CD4-positive, alpha-beta T cell treated with Interferon gamma for 1 hour (primary cell): Measurements from ENCODE around the gene CFAP299.
"Not testable (repeated sequence)": the region's sequence is repeated elsewhere in the genome, so short reads cannot be mapped to it uniquely, and the experiment has no call there.

Experiments
- DNase-seq: peaks from one replicate; pipeline ENCODE4 v3.0.0-alpha.2; 2020

CFAP299 gene

DNA sequence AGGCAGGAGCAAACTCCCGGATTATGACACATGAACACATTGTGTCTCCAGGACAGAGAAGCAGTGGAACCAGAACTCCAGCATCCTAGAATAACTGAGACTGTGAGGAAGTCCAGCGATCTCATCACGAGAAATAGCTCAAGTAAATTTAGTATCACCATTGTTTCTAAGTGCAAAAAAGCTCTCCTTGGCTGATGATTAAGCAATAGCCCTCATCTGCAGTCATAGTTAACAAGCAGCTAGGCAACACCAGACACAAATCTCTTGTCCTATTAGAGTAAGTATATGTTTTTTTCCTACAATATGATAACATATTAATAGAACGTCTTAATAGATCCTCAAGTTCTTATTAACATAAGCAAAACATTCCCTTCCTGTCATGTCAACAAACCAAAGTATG lies 2.4 kb upstream of the CFAP299 start:
- no peak for DNase-seq

- DNase-seq, result no peak
Measured at GRCh38 chr4:80334568-80334967, 962 bp upstream of the CFAP299 start.

GRCh38 chr4:80335226-80335553 lies 340 bp upstream of the CFAP299 start:
- no peak for DNase-seq

GRCh38 chr4:80336582-80336981 lies 1.1 kb downstream of the CFAP299 start:
- DNase-seq, result no peak

DNA sequence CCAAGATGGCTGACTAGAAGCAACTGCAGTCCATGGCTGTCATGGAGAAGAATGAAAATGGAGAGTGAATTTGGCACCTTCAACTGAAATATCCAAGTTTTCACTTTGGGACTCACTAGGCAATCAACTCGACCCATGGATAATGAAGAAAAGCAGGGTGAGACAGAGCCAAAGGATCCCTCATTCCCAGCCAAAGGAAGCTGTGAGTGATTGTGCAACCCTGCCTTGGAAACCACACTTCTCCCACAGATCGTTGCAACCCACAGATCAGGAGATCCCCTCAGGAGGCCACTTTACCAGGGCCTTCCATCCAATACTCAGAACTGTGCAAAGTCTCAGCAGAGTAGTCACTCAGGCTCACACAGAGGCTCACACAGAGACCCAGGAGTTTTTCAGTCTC lies 4.5 kb downstream of the CFAP299 start:
- no peak for DNase-seq

DNA sequence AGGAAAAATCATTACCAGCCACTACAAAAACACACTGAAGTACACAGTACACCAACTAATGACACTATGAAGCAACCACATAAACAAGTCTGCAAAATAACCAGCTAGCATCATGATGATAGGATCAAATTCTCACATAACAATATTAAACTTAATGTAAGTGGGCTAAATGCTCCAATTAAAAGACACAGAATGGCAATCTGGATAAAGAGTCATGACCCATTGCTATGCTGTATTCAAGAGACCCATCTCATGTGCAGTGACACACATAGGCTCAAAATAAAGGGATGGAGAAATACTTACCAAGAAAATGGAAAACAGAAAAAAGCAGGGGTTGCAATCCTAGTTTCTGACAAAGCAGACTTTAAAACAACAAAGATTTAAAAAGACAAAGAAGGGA lies 7.2 kb downstream of the CFAP299 start:
- not testable (repeated sequence) for DNase-seq

GRCh38 chr4:80343887-80344286 lies 8.4 kb downstream of the CFAP299 start:
- DNase-seq, result no peak

GRCh38 chr4:80360084-80360483 lies 24.6 kb downstream of the CFAP299 start:
- DNase-seq, result no peak

- no peak for DNase-seq
Measured at GRCh38 chr4:80360900-80361299, 25.4 kb downstream of the CFAP299 start.

GRCh38 chr4:80361329-80361900 lies 25.9 kb downstream of the CFAP299 start:
- no peak for DNase-seq

- peak; percentile 26 for DNase-seq
Measured at GRCh38 chr4:80362578-80363181, 27.1 kb downstream of the CFAP299 start.

DNA sequence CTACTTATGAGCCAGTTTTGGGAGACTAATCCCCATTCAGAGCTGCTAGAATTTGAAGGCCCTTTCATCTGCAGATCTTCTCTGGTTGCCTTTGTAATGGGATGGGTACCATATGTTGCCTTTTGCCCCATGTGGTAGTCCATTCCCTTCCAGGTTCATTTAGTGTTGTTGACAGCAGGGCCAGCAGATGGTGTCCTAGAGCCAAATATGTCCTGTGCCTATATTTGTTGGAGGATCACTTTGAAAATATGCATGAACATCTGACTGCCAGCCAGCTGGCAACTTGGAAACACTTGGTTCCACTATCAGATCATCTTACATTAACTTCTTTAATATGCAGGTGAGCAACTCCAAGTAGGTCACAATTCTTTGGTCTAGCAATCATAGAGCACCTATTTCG lies 30.4 kb downstream of the CFAP299 start:
- peak; percentile 55 for DNase-seq

- no peak for DNase-seq
Measured at GRCh38 chr4:80367737-80368136, 32.2 kb downstream of the CFAP299 start.

DNA sequence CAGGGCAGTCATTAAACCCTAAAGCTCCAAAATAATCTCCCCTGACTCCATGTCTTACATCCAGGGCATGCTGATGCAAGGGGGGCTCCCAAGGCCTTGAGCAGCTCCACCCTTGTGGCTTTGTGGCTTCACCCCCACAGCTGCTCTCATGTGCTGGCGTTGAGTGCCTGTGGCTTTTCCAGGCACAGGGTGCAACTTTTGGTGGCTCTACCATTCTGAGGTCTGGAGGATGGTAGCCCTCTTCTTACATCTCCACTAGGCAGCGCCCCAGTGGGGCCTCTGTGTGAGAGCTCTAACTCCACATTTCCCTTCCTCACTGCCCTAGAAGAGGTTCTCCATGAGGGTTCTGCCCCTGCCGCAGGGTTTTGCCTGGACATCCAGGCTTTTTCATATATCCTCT lies 35.1 kb downstream of the CFAP299 start:
- DNase-seq, result no peak

DNA sequence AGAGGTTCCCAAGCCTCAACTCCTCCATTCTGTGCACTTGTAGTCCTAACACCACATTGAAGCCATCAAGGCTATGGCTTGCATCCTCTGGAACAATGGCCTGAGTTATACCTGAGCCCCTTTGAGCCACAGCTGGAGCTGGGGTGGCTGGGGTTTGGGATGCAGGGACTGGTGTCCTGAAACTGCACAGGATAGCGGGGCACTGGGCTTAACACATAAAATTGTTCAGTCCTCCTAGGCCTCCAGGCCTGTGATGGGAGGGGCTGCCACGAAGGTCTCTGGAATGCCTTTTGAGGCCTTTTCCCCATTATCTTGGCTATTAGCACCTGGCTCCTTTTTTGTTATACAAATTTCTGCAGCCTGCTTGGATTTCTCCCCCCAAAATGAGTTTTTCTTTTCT lies 35.5 kb downstream of the CFAP299 start:
- no peak for DNase-seq

DNA sequence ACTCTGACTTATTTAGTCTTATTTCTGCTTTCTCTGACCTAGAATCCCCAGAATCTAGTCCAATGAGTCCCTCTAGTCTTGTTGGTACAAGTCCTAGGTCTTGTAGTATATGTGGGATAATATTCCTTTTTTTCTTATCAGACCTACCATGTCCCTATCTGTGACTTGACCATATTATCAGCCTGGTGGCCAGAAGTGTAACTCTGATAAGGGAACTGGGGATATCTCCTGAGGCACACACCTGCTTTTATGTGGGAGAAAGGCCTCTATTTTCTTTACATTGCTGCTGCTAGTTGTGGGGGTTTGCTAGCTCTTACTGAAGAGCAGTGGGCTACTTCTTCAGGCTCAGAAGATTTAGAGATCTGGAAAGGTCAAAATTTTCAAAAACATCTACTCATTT lies 38.6 kb downstream of the CFAP299 start:
- no peak for DNase-seq

- DNase-seq, result no peak
Measured at GRCh38 chr4:80382090-80382832, 46.7 kb downstream of the CFAP299 start.

DNA sequence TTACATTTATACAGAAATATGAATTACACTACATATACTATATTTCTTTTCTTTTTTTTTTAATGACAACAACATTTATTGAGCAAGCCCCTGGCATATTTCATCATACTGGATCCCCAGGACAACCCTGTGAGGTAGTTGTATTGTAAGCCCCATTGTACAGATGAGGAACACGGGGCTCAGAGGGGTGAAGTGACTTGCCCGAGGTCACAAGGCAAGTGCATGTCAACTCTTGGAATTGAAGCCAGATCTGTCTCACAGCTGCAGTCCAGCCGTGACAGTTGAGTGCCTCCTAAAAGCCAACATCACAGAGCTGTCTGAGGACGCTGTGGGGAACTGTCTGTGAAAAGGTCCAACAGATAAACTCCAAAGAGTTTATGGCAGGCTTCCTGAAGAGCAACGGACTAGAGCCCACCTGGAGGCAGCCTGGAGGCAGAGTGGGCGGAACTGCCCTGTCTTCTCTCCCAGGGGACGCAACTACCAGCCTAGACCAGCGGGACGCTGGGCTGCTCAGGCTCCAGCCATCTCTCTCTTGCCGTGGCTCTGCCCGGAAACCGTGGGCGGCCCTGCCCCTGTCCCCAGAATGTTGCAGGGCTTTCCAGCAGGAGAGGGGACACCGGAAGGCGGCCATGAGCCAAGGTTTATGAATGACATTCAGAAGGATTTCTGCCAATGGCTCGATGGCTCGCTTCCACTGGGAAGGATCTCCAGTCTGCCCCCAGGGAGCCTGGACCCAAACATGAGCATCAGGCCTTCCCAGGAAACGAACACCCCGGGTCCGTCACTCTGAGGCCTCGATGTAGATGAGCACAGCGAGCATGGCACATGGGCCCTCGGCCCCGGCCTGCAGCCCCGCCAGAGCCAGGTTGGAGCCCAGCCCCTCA lies 50.1 kb downstream of the CFAP299 start:
- DNase-seq, result no peak

GRCh38 chr4:80386281-80386886 lies 50.9 kb downstream of the CFAP299 start:
- no peak for DNase-seq

DNA sequence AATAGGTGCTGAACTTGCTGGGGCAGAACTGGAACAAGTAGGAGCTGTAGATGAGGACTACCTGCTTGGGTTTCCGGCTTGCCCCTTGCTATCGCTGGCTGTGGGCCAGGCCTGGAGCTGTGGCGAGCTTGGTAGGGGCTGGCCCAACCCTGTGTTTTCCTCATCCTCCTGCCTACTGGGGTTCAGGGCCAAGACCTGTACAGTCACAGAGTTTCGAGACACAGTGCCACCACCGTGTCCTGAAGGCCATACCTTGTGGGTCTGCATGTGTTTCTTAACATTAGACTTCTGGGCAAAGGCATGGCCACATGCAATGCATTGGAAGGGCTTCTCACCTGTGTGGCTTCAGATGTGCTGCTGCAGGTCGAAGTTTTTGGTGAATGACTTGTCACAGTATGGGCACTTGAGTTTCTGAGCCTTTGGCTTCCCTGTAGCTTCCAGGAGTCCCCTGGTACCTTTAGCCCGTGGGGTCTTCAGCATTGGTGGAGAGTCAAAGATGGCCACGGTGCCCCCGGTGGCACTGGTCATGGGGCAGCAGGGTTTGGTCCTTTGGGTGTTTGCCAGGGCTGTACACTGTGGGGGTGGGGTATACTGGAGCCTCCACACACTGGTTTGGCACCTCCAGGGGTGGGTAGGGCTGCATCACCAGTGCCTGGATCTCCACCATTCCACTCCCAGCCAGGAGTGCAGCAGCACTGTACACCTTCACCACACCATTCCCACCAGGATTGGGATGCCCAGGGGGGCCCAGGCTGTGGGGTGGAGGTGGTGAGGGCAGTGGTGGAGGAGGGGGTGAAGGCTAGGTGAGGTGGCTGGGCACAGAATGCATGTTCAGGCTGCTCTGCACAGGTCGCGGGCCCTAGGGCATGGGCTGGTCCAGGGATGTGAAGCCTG lies 52.1 kb downstream of the CFAP299 start:
- DNase-seq, result no peak

GRCh38 chr4:80388284-80388607 lies 52.7 kb downstream of the CFAP299 start:
- no peak for DNase-seq

- no peak for DNase-seq
Measured at GRCh38 chr4:80390178-80390577, 54.6 kb downstream of the CFAP299 start.
